GM12878 (cell line): ENCODE data around the gene NLRC3. TPM values are rescaled to one million over a fixed set of nuclear protein-coding genes. Genes with fewer than 3 reads are reported as not detected.

Source experiments
- BHLHE40 ChIP-seq, 2 experiments: fragments of 450-650 bp in 1 of 2; IDR thresholded peaks; 2 replicates each; pipeline ENCODE4 v1.6.1; 2011 to 2017; ENCODE audit warnings: low read depth in 2 of 2, borderline replicate concordance in 1 of 2, improper control_type of control experiment in 1 of 2, low read length in 1 of 2, mild to moderate bottlenecking in 1 of 2
- CREM ChIP-seq: IDR thresholded peaks from 2 replicates; pipeline ENCODE4 v1.6.1; 2014; ENCODE audit warnings: antibody characterized with exemption, low read depth
- EZH2 ChIP-seq: IDR thresholded peaks from 2 replicates; pipeline ENCODE4 v1.6.1; 2012; ENCODE audit warnings: low read depth, mild to moderate bottlenecking, control low read depth, inconsistent platforms, low read length, borderline replicate concordance; ENCODE audit not compliant: control insufficient read depth
- FOXM1 ChIP-seq: IDR thresholded peaks from 2 replicates; pipeline ENCODE4 v1.6.1; 2012; ENCODE audit warnings: low read depth, mild to moderate bottlenecking, inconsistent platforms, low read length, moderate library complexity
- HDAC6 ChIP-seq: fragments of 200-600 bp; sonication (generic); IDR thresholded peaks from one replicate; pipeline ENCODE4 v1.8.0; 2017; ENCODE audit warnings: antibody characterized with exemption; ENCODE audit not compliant: unreplicated experiment
- IKZF2 ChIP-seq, 2 experiments: fragments of 450-650 bp; IDR thresholded peaks; 2 replicates each; pipeline ENCODE4 v1.6.1; 2017; ENCODE audit warnings: mild to moderate bottlenecking in 2 of 2, moderate library complexity in 2 of 2
- PRDM15 ChIP-seq: fragments of 450-650 bp; formaldehyde crosslinking; IDR thresholded peaks from 2 replicates; pipeline ENCODE4 v1.4.0; 2020; ENCODE audit warnings: mild to moderate bottlenecking, moderate library complexity
- SIN3A ChIP-seq: IDR thresholded peaks from 2 replicates; pipeline ENCODE4 v1.6.1; 2012; ENCODE audit warnings: low read depth, low read length, improper control_type of control experiment
- polyA plus RNA-seq, 11 experiments: library from polyadenylated mRNA; depleted of rRNA in 4 of 11; unstranded in 6 of 11; stranded (reverse) in 5 of 11; fragments of >200 nt; fragmentation: Nextera tagmentation in 4 of 11; fragmentation: Illumina TruSeq in 1 of 11; extraction: Ambion mirVana in 4 of 11; extraction: Trizol in 1 of 11; gene quantifications; 1 replicate in 1 of 11; 2 replicates in 10 of 11; pipeline versions ENCODE4 v1.2.1 to v1.2.3, GENCODE V29; 2011 to 2016; ENCODE audit warnings: inconsistent platforms in 2 of 11, missing spikeins in 2 of 11, low read depth in 1 of 11
- total RNA-seq, 4 experiments: library from RNA; depleted of rRNA in 3 of 4; stranded (reverse); fragments of >200 nt in 3 of 4; fragmentation: Illumina TruSeq in 1 of 4; extraction: Trizol in 1 of 4; gene quantifications; 2 replicates each; pipeline versions ENCODE4 v1.2.1 to v1.2.3, GENCODE V29; 2013 to 2021

NLRC3 gene
- total and polyA plus RNA-seq, 10 of the 15 experiments (the other 5 are each of a cell fraction or from before 2014, with no cell fraction given): 2.2 to 17.8 (median 7.6) TPM

DNA sequence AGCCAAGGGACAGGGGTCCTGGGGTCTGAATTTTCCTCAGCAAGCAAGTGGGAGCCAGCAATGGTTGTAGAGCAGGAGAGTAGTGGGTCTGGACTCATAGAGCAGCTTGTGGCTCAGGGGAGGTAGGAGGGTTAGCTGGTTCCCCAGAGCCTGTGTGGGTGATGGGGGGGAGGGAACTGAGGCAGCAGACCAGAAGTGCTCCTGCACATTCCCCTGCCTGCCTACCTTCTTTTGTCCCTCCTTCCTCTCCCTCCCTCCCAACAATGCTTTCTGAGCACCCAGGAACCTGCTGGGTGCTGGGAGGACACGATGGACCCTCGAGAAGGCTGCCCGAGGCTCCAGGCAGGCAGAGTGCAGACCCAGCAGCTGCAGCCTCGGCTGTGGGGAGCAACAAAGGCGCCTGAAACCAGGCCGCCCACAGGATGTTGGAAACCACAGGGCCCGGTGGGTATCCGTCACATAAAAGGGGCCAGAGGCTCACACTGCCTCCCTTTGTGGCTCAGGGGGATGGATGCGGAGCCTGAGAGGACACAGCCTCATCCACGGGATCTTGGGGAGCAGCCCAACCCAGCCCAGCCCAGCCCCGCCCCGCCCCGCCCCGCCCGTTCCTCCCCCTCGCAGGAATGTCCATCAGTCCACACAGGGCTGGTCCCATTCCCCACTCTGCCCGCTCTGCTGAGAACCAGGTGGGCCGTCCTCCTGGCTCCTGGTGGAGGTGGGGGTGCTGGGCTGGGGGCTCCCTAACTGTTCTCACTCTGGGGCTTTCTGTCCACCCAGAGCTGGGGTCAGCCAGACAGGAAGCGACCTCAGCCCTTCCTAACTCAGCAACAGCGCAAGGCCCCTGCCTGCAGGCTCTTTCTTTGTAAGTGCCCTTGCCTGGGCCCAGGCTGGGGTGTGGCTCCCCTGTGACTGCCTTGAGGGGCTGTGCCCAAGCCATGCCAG, 1.7 kb upstream of the NLRC3 start (continued):
- peak; percentile 59; the same call in 1 of the 2 replicates for TF ChIP-seq CREM
- TF ChIP-seq SIN3A: no peak
- TF ChIP-seq BHLHE40 (IDR thresholded peaks at IDR 0.05; ENCODE audit: borderline replicate concordance in 1 of 2, low read depth in 2 of 2, low read length in 1 of 2): peak in 1 of 2 experiments; percentile 40; a peak in 1 of 4 replicates
- TF ChIP-seq HDAC6: no peak
- TF ChIP-seq IKZF2 (IDR thresholded peaks at IDR 0.05): peak; percentile 33 to 69; a peak in 3 of 4 replicates
- no peak for TF ChIP-seq FOXM1
- TF ChIP-seq EZH2: no peak
- TF ChIP-seq PRDM15: no peak
